Activated CD8-positive, alpha-beta memory T cell treated with anti-CD3 and anti-CD28 coated beads, Interleukin-2, amount 50 U/mL, for 24 hours (primary cell): ENCODE measurements around the gene EHMT1.

ENCODE experiments used
- DNase-seq: peaks from one replicate; pipeline ENCODE4 v3.0.0-alpha.2; 2020; ENCODE audit errors: extremely low read depth

The EHMT1 gene

GRCh38 chr9:137672907-137673791, 54.3 kb downstream of the EHMT1 start:
- no peak for DNase-seq

DNA sequence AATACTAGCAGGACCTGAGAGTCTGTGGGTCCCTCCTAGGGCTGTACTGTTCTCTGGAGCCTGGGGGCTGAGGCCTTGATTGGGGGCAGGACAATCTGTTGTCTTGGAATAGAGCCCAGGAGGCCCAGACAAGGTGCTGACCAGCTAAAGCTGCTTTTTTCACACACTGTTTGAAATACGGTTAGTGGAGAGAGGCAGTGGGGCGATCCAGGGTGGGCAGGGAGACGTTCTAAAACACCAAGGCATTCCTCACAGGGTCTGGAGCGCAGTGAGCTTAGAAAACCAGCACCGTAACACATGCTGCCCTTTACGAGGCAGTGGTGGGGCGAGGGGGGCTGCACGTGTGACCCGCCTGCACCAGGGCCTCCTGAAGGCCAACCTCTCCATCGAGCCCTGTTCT, 55.1 kb downstream of the EHMT1 start:
- DNase-seq: no peak

DNA sequence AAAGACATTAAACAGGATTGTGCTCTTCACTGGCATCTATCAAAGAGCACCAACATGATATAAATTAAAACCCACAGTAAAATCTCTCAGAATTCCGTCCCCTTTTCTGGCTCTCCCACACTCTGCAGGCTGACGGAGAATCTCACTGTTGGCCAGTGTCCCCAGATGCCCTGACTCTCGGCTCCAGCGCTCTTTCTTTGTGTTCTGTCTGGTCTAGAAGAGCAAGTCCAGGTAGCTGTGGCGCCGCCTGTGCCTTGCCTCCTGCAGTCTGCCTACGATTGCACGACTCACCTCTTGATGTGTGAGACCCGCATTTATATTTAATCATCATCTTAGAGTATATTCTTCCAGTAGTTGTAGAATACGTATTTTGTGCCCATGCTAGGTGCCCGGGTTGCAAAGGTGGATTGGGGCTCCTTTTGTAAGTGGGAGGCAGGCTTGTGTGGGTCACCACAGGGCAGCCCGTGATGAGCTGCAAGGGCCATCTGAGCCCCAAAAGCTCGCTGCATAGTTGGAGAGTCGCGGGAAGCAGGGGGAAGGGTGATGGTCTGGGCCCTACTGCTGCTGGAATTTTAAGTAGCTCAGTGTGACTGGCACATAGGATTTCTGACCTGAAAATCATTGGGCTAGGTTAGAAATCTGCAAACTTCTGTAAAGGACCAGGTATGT, 55.6 kb downstream of the EHMT1 start:
- DNase-seq: no peak

GRCh38 chr9:137674976-137675320, 56.1 kb downstream of the EHMT1 start:
- DNase-seq: no peak

DNA sequence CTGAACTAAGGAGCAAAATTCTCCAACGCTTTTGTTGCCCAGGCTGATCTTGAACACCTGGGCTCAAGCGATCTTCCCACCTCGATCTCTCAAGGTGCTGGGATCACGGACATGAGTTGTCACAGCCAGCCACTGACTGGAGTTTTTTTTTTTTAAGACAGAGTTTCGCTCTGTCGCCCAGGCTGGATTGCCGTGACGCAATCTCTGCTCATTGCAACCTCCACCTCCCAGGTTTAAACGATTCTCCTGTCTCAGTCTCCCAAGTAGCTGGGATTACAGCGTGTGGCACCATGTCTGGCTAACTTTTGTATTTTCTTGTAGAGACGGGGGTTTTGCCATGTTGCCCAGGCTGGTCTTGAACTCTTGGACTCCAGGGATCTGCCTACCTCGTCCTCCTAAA, 58.2 kb downstream of the EHMT1 start:
- DNase-seq: no peak

GRCh38 chr9:137678202-137678601, 59.4 kb downstream of the EHMT1 start:
- no peak for DNase-seq

- no peak for DNase-seq
Measured at GRCh38 chr9:137679249-137679648, 60.4 kb downstream of the EHMT1 start.

- DNase-seq: no peak
Measured at GRCh38 chr9:137679695-137680305, 61.0 kb downstream of the EHMT1 start.

- DNase-seq: no peak
Measured at GRCh38 chr9:137680444-137681358, 61.9 kb downstream of the EHMT1 start.

GRCh38 chr9:137682428-137683105, 63.8 kb downstream of the EHMT1 start:
- no peak for DNase-seq

DNA sequence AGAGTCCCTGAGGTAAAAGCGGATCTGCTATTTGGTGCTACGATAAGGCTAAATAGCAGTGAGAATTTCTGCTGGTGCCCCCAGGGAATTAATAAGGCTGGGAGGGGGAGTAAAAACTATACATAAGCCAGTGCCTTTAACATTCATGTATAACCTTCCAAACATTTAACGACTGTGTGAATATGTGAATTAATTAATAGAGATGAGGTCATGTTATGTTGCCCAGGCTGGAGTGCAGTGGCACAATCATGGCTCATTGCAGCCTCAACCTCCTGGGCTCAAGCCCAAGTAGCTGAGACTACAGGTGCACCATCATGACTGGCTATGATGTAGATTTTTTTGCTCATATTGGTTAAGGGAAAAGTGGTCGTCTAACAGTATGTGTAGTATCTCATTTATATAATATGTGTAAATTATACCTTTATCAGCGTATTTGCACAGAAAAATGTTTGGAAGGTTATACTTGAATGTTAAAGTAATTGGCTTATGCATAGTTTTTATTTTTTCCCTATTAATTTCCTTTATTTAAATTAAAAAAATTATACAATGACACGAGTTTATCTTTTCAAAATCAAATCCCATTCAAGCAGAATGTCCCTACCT, 64.6 kb downstream of the EHMT1 start:
- DNase-seq: no peak

DNA sequence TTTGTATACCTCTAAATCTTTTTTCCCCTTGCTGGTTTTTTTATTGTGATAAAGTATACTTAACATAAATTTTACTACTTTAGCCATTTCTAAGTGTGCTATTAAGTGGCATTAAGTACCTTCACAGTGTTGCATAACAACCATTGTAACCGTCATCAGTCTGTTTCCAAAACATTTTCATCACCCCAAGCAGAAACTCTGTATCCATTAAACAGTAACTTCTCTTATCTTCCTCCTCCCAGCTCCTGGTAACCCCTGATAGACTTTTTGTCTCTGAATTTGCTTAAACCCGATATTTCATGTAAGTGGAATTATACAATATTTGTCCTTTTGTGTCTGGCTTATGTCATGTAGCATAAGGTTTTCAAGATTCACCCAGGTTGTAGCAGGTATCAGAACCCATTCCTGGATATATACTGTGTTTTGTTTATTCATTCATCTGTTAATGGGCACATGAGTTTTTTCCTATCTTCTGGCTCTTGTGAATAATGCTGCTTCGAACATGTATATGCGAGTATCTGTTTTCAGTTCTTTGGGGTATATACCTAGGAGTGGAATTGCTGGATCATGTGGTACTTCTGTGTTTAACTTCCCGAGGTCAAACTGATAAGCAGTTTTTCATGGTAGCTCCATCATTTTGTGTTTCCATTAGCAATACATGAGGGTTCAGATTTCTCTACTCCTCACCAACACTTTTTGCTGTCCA, 66.4 kb downstream of the EHMT1 start:
- DNase-seq: no peak

DNA sequence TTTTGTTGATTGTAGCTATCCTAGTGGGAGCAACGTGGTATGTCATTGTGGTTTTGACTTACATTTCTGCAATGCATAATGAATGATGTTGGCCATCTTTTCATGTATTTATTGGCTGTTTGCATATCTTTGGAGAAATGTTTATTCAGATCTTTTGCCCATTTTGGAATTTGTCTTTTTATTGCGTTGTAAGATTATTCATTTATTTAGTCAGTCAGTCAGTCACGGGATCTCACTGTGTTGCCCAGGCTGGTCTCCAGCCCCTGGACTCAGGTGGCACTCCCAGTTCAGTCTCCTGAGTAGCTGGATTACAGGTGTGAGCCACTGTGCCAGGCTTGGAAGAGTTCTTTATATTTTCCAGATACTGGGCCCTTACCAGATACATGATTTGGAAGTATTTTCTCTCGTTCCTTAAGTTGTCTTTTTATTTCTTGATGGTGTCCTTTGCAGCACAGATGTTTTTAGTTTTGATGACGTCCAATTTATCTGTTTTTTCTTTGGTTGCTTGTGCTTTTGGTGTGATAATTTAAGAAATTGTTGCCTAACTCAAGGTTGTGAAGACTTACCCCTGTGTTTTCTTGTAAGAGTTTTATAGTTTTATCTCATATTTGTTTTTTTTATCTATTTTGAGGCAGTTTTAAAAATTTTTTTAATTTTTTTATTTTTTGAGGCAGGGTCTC, 67.1 kb downstream of the EHMT1 start:
- DNase-seq: no peak

DNA sequence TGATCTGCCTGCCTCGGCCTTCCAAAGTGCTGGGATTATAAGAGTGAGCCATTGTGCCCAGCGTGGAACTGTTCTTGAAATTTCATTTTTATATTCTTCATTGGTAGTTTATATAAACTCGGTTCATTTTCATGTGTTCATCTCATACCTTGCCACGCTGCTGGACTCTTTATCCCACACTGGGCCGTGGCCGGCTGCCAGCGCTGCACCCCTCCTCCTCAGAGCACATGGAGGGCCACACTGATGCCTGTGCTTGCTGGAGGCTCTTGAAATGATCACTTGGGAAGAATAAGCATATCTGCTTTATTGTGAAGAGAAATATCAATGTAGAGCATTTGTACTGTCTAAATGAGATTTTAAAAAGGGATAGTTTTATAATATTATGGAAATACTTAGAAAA, 69.5 kb downstream of the EHMT1 start:
- no peak for DNase-seq

DNA sequence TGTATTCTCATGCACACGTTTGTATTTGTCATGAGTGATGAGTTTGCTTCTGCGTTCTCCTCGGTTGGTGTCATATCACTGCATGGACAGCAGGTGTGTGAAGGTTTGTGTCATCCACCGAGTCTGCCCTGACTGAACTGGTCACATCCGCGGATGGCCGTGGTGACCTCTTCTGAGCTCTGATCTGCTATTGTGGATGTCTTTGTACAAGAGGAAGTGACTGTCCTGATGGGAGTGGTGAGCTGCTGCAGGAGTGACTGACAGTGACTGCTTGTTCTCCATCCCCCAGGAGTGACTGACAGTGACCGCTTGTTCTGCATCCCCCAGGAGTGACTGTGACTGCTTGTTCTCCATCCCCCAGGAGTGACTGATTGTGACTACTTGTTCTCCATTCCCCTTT, 69.9 kb downstream of the EHMT1 start:
- DNase-seq: no peak

GRCh38 chr9:137689745-137690529, 71.1 kb downstream of the EHMT1 start:
- no peak for DNase-seq

DNA sequence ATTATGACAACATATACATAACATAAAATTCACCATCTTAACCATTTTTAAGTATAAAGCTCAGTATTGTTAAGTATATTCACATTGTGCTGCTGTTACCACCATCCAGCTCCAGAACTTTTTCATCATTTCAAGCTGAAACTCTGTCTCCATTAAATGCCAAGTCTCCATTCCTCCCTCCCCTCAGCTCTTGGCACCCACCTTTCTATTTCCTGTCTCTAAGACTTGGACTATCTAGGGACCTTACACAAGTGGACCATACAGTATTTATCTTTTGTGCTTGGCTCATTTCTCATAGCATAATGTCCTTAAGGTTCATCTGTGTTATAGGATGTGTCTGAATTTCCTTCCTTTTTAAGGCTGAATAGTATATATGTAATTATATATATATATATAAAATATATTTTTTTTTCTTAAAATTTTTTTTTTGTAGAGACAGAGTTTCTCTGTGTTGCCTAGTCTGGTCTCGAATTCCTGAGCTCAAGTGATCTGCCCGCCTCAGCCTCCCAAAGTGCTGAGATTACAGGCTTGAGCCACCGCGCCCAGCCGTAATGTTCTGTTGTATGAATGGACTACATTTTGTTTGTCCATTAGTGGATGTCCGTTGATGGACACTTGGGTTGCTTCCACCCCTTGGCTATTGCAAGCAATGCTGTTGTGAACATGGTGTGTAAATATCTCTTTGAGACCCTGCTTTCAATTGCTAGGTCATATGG, 72.3 kb downstream of the EHMT1 start:
- DNase-seq: no peak

DNA sequence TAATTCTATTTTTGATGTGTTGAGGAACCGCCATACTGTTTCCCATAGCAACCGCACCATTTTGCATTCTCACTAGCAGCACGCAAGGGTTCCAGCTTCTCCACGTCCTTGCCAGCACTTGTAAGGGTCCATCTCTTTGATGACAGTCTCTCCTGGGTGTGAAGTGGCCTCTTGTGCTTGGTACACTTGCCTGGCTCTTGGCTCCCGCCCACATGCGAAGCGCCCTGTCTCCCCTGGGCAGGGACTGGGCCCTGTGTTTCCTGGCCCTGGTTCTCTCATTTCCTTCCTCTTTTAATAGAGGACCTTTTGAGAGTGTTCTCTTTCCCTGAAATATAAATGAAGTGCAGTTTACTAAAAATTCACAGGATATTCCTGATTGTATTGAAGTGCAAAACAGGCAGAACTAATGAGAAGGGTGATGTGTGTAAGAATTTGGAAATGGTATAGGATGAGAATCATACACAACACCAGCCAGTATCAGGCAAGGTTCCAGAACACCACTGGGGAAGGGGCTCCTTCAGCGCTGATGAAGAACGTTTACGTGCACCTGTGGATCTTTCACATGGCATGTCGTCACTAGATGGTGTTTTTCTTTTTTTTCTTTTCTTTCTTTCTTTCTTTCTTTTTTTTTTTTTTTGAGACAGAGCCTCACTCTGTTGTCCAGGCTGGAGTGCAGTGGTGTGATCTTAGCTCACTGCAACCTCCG, 73.0 kb downstream of the EHMT1 start:
- no peak for DNase-seq
